Endodermal cell (in vitro differentiated cells): ENCODE data around the gene ZFAND3. TPM values are rescaled to one million over a fixed set of nuclear protein-coding genes. Genes with fewer than 3 reads are reported as not detected.

Experiments used
- DNase-seq: peaks from one replicate; pipeline ENCODE4 v3.0.0-alpha.2; 2017
- H3K27ac ChIP-seq: 2 replicates; pipeline ENCODE4 v1.5.1; 2013; ENCODE audit warnings: mild to moderate bottlenecking, low read depth, low read length, moderate library complexity
- H3K27me3 ChIP-seq: 2 replicates; pipeline ENCODE4 v1.6.1; 2013; ENCODE audit warnings: mild to moderate bottlenecking, low read length, moderate library complexity; ENCODE audit not compliant: insufficient read depth, control insufficient read depth, poor library complexity, severe bottlenecking
- H3K36me3 ChIP-seq: 2 replicates; pipeline ENCODE4 v1.7.0; 2013; ENCODE audit warnings: mild to moderate bottlenecking, low read length, moderate library complexity; ENCODE audit not compliant: control insufficient read depth, insufficient read depth
- H3K4me1 ChIP-seq: one replicate; pipeline ENCODE4 v1.7.0; 2013; ENCODE audit warnings: low read length; ENCODE audit not compliant: control insufficient read depth, insufficient read depth
- H3K4me3 ChIP-seq: 2 replicates; pipeline ENCODE4 v1.5.1; 2013; ENCODE audit warnings: mild to moderate bottlenecking, low read length, moderate library complexity
- H3K9ac ChIP-seq: 2 replicates; pipeline ENCODE4 v1.6.1; 2013; ENCODE audit warnings: mild to moderate bottlenecking, low read length, moderate library complexity; ENCODE audit not compliant: poor library complexity, severe bottlenecking; ENCODE audit errors: extremely low read depth
- H3K9me3 ChIP-seq: 2 replicates; pipeline ENCODE4 v1.6.1; 2013; ENCODE audit warnings: mild to moderate bottlenecking, low read length, moderate library complexity; ENCODE audit not compliant: control insufficient read depth
- H3K27ac Mint-ChIP-seq: 2 replicates; pipeline ENCODE4 v1.8.0; 2020; ENCODE audit warnings: mixed read lengths
- H3K27me3 Mint-ChIP-seq: 2 replicates; pipeline ENCODE4 v1.8.0; 2021; ENCODE audit warnings: mild to moderate bottlenecking, mixed read lengths; ENCODE audit not compliant: insufficient read depth
- H3K36me3 Mint-ChIP-seq: 2 replicates; pipeline ENCODE4 v1.8.0; 2020; ENCODE audit warnings: low read depth, mixed read lengths
- H3K4me1 Mint-ChIP-seq: 2 replicates; pipeline ENCODE4 v1.8.0; 2020; ENCODE audit warnings: mixed read lengths
- H3K4me3 Mint-ChIP-seq: 2 replicates; pipeline ENCODE4 v1.8.0; 2020; ENCODE audit warnings: mild to moderate bottlenecking, moderate library complexity, mixed read lengths
- H3K9me3 Mint-ChIP-seq: 2 replicates; pipeline ENCODE4 v1.8.0; 2020; ENCODE audit warnings: mild to moderate bottlenecking, mixed read lengths
- CTCF ChIP-seq: fragments of 200-600 bp; sonication (generic); conservative IDR thresholded peaks from 2 replicates; pipeline ENCODE4 v1.5.0; 2021; ENCODE audit warnings: antibody characterized with exemption, mild to moderate bottlenecking
- WGBS, 2 experiments: methylation state at CpG; one replicate each; pipeline versions ENCODE4 v1.1.5 to v1.1.7; 2013; ENCODE audit warnings: missing lambda C conversion rate in 2 of 2, mixed read lengths in 1 of 2; ENCODE audit not compliant: insufficient coverage in 1 of 2, insufficient read length in 1 of 2; 5-methylcytosine and 5-hydroxymethylcytosine counted together
- total RNA-seq, 2 donors: library from RNA; stranded (reverse); fragmentation: NEBNext Ultra II Directional in 1 of 2; extraction: Animal tissue kit (Norgen Biotek cat#: 25700) in 1 of 2; gene quantifications; 2 replicates in 1 of 2; 3 replicates in 1 of 2; pipeline ENCODE4 v1.2.1, GENCODE V29; 2021

Gene ZFAND3
- total RNA-seq, 2 donors from 2014 or later: 67.1 to 86.2 TPM

- Histone ChIP-seq H3K4me1 (peaks cover 3% of the 10 kb centered on the region), H3K27me3 (peaks cover 16% of the 10 kb centered on the region), H3K4me3 (no peak overlapping the region), H3K9me3 (no peaks in the 10 kb centered on the region), H3K36me3 (no peaks in the 10 kb centered on the region), H3K27ac (no peak overlapping the region), H3K9ac (no peak overlapping the region)
- no peak overlapping the region for H3K4me3 Mint-ChIP-seq
- no peaks in the 10 kb centered on the region for H3K36me3 Mint-ChIP-seq
- WGBS, 2 experiments: 97% methylated on average over 2 of the region's 2 CpGs; no CpG with 5 or more reads in 1 of the 2 experiments
- TF ChIP-seq CTCF: no peak
- H3K27me3 Mint-ChIP-seq: peaks cover 55% of the 10 kb centered on the region
- peaks cover 44% of the 10 kb centered on the region for H3K4me1 Mint-ChIP-seq
- H3K27ac Mint-ChIP-seq: no peak overlapping the region
- DNase-seq: no peak
- no peaks in the 10 kb centered on the region for H3K9me3 Mint-ChIP-seq
Observed at GRCh38 chr6:37781788-37782187, 37.7 kb upstream of the ZFAND3 start.

- WGBS, 2 experiments: 42 to 71% methylated on average over 4 to 24 of the region's 26 CpGs
- H3K4me1 Mint-ChIP-seq: peaks cover 35% of the 10 kb centered on the region
- H3K4me3 ChIP-seq: peak overlapping the region; percentile 78
- no peaks in the 10 kb centered on the region for H3K36me3 ChIP-seq
- H3K9me3 Mint-ChIP-seq: no peaks in the 10 kb centered on the region
- peak overlapping the region; percentile 57 for H3K4me3 Mint-ChIP-seq
- peaks cover 3% of the 10 kb centered on the region for H3K4me1 ChIP-seq
- H3K9me3 ChIP-seq: no peaks in the 10 kb centered on the region
- H3K27ac ChIP-seq: no peak overlapping the region
- peaks cover 16% of the 10 kb centered on the region for H3K27me3 ChIP-seq
- no peaks in the 10 kb centered on the region for H3K36me3 Mint-ChIP-seq
- H3K27ac Mint-ChIP-seq: peak overlapping the region; percentile 35
- H3K9ac ChIP-seq: no peak overlapping the region
- DNase-seq: peak; percentile 85
- H3K27me3 Mint-ChIP-seq: peaks cover 54% of the 10 kb centered on the region
- TF ChIP-seq CTCF: no peak
Observed at GRCh38 chr6:37783025-37783855, 36.3 kb upstream of the ZFAND3 start.

DNA sequence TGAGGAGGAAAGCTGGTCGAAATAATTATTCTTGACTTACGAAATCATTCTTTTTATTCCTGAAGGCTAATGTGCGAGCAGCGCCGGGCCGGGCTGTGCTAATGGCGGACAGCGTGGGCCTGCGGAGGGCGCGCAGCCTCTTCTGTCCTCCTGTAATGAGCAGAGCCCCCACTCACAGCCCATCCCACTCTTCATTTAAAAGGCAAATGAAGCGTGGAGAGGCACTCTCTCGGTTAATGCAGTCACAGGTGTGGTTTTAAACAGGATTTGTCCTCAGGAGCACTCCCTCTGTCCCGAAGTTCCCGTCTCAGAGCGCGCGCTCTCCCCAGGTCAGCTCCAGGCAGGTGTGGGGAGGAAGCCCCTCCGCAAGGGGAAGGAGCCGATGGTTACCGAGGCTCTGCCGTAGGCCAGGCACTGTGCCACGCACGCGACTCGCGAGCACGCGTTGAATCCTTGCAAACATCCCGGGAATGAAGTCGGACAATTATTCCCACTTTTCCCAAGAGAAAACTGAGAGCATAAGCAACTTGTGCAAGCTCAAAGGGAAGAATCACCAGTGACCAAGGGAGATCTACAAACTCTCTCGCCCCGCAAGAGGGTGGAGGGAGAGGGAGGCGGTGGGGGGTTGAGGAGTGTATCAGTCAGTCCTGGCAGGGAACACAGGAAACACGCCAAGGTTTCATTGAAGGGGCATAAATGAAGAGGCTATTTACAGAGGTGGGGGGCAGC is 35.5 kb upstream of the ZFAND3 start:
- H3K4me3 ChIP-seq: peak overlapping the region; percentile 78
- no peaks in the 10 kb centered on the region for H3K36me3 Mint-ChIP-seq
- peaks cover 3% of the 10 kb centered on the region for H3K4me1 ChIP-seq
- peak; percentile 71 for DNase-seq
- WGBS, 2 experiments: 19 to 37% methylated on average over 21 to 35 of the region's 35 CpGs
- H3K27ac ChIP-seq: no peak overlapping the region
- no peaks in the 10 kb centered on the region for H3K36me3 ChIP-seq
- H3K27ac Mint-ChIP-seq: peak overlapping the region; percentile 85
- no peaks in the 10 kb centered on the region for H3K9me3 Mint-ChIP-seq
- TF ChIP-seq CTCF: no peak
- H3K9me3 ChIP-seq: no peaks in the 10 kb centered on the region
- H3K27me3 Mint-ChIP-seq: peaks cover 46% of the 10 kb centered on the region
- peak overlapping the region; percentile 57 for H3K4me3 Mint-ChIP-seq
- peaks cover 30% of the 10 kb centered on the region for H3K4me1 Mint-ChIP-seq
- no peak overlapping the region for H3K9ac ChIP-seq
- peaks cover 16% of the 10 kb centered on the region for H3K27me3 ChIP-seq
